WI38 (cell line): ENCODE measurements around the gene PHACTR3.

Experiments used
- H3K4me3 ChIP-seq: 2 replicates; pipeline ENCODE4 v1.5.1; 2011; ENCODE audit warnings: low read depth, mild to moderate bottlenecking, control low read depth, low read length
- CTCF ChIP-seq: IDR thresholded peaks from 2 replicates; pipeline ENCODE4 v1.5.1; 2012; ENCODE audit warnings: low read depth, mild to moderate bottlenecking, control low read depth, low read length

Gene PHACTR3

DNA sequence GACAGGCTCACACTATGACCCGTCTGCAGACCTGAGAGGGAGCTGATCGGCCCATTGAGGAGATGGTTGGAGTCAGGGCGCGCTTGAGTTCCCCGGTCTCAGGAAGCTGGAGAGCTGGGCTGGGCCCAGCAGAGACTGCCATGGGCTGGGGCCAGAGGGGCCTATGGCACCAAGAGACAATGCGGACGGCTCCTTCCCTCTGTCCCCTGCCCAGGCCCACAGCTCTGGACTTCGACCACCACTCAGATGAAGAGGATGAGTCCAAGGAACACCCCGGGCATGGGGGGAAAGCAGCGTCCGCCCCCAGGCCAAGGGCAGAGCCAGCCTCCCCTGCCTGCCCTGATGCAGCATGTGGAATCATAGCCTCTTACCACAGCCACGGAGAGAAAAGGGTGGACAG is 40.2 kb upstream of the PHACTR3 start:
- no peak for TF ChIP-seq CTCF

GRCh38 chr20:59564943-59565342 is 39.4 kb upstream of the PHACTR3 start:
- TF ChIP-seq CTCF = no peak

More for the DNA sequence above, 40.2 kb upstream of the PHACTR3 start:
- no peak overlapping the region for H3K4me3 ChIP-seq

GRCh38 chr20:59565768-59566461 is 38.4 kb upstream of the PHACTR3 start:
- no peak overlapping the region for H3K4me3 ChIP-seq
- TF ChIP-seq CTCF = no peak

More at GRCh38 chr20:59564943-59565342, 39.4 kb upstream of the PHACTR3 start:
- H3K4me3 ChIP-seq = no peak overlapping the region

DNA sequence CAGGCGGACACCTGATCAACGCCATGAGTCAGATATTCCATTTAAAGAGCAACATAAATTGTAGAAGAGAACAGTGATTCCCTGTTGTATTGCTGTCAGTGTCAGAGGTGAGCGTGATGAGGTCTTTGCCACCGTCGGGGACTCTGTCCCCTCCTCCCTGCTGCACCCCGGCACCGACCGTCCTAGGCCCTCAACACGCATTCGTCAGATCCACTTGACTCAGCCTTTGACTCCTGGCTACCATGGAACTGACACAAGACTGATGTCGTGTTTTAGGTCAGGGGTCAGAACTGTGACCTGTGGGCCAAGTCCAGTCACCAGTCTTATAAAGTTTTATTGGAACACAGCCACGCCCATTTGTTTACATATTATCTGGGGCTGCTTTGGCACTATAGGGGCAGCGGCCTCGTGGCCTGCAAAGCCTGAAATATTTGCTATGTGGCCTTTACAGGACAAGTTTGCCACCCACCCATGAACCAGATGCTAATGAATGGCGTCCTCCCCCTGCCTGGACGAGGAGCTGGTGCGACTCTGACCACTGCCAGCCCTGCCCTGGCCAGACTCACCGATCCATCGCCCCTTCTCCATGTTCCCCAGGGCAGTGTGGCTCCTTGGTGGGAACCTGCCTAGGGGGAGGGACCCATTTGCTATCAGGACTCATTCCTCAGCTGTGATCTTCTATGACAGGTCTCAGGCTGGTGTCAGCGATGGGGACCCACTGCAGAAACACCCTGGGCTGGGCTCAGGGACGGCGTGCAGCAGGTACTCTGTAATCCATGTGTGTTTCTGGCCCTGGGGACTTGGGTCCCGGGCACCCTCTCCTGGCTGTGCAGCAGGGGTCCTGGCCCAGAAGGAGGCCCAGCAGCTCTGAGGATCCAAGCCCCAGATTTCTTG is 37.5 kb upstream of the PHACTR3 start:
- no peak for TF ChIP-seq CTCF
- H3K4me3 ChIP-seq = no peak overlapping the region

- TF ChIP-seq CTCF = no peak
- no peak overlapping the region for H3K4me3 ChIP-seq
Measured at GRCh38 chr20:59567585-59568508, 36.5 kb upstream of the PHACTR3 start.

- no peak overlapping the region for H3K4me3 ChIP-seq
- no peak for TF ChIP-seq CTCF
Measured at GRCh38 chr20:59568509-59569024, 35.8 kb upstream of the PHACTR3 start.
